Psoas muscle (tissue), 8 donors: ENCODE results near the gene HLTF. TPM values are rescaled to one million over a fixed set of nuclear protein-coding genes. Genes with fewer than 3 reads are reported as not detected.

Experiments used
- ATAC-seq, 4 donors: fragments of 200-7000 bp; cut with Tn5 transposase; one replicate each; pipeline ENCODE4 v1.9.1; 2020; ENCODE audit warnings: moderate library complexity in 3 of 4, mild to moderate bottlenecking in 2 of 4
- DNase-seq, 2 donors: peaks; one replicate each; pipeline ENCODE4 v3.0.0-alpha.2; 2020
- H3K27ac ChIP-seq: fragments of 200-600 bp; one replicate; pipeline ENCODE4 v1.8.0; 2022
- H3K27me3 ChIP-seq, 3 donors: fragments of 200-600 bp in 1 of 3; one replicate each; pipeline versions ENCODE4 v1.6.1 to v1.8.0; 2013 to 2022; ENCODE audit warnings: low read length in 2 of 3, mild to moderate bottlenecking in 2 of 3, moderate library complexity in 1 of 3; ENCODE audit not compliant: insufficient read depth in 3 of 3
- H3K36me3 ChIP-seq, 2 donors: fragments of 200-600 bp in 1 of 2; one replicate each; pipeline versions ENCODE4 v1.6.1 to v1.8.0; 2013 to 2022; ENCODE audit warnings: low read depth in 1 of 2, mild to moderate bottlenecking in 1 of 2, moderate library complexity in 1 of 2; ENCODE audit not compliant: insufficient read depth in 1 of 2
- H3K4me1 ChIP-seq: fragments of 200-600 bp; one replicate; pipeline ENCODE4 v1.8.0; 2022
- H3K4me3 ChIP-seq: fragments of 200-600 bp; one replicate; pipeline ENCODE4 v1.8.0; 2022; ENCODE audit warnings: mild to moderate bottlenecking
- H3K9me3 ChIP-seq: fragments of 200-600 bp; one replicate; pipeline ENCODE4 v1.8.0; 2022
- WGBS, 3 donors: extraction: QIAGEN DNeasy Blood & Tissue Kit; methylation state at CpG; one replicate each; pipeline versions ENCODE4 v1.1.6 to v1.1.7; 2013; 5-methylcytosine and 5-hydroxymethylcytosine counted together
- intact Hi-C, 2 donors: fragments of 100-400 bp; cut with DNase I; formaldehyde crosslinking; loops; one replicate each; pipeline versions ENCODE4 v1.11.0 to v1.14.2; 2022
- polyA plus RNA-seq, 3 donors: library from polyadenylated mRNA; stranded (reverse); fragments of 200-250 nt; gene quantifications; one replicate each; pipeline ENCODE4 v1.2.3, GENCODE V29; 2013
- total RNA-seq, 4 donors: library from RNA; stranded (reverse); fragmentation: NEBNext Ultra II Directional in 2 of 4; extraction: Animal tissue kit (Norgen Biotek cat#: 25700) in 2 of 4; gene quantifications; one replicate each; pipeline versions ENCODE4 v1.2.1 to v1.2.4, GENCODE V29; 2021 to 2023
- TF ChIP-seq, protein P1 (sequence below): fragments of 200-600 bp; IDR thresholded peaks from one replicate; pipeline ENCODE4 v1.8.0; 2022; ENCODE audit warnings: antibody characterized with exemption
- donor health status: healthy with polysubstance abuse.
- donor health status: DM: no; HTN: no; CAD: no; lungs with moderate emphysema.
- donor health status: Bipolar disorder and iron deficiency.
- donor health status: healthy.
- donor health status: DM: yes; HTN: yes; CAD: no.
- donor health status: DM: no; HTN: no; CAD: no.
- donor health status: DM: no; HTN: no; CAD: no.
- donor health status: DM: yes; HTN: yes; CAD: no.

The HLTF gene
- total and polyA plus RNA-seq, 7 donors: 2.8 to 10.1 (median 5.0) TPM

DNA sequence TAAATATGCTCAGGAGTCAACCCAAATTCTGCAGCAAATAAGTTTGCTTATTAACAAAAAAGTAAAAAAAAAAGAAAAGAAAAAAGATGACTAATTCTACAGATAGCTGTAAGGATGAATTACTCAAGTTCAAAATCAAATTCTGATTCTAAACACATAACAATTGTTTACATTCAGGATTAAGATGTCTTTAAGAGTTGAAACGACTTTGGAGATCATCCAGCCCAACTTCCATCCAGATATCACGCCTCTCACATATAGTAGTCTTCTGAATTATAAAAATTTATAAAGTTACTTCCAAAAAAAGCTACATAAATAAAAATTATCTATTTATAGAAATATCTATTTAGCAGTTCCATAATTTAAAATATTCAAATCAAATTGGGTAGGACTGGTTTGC is 55.2 kb downstream of the HLTF start:
- TF ChIP-seq, protein P1, sequence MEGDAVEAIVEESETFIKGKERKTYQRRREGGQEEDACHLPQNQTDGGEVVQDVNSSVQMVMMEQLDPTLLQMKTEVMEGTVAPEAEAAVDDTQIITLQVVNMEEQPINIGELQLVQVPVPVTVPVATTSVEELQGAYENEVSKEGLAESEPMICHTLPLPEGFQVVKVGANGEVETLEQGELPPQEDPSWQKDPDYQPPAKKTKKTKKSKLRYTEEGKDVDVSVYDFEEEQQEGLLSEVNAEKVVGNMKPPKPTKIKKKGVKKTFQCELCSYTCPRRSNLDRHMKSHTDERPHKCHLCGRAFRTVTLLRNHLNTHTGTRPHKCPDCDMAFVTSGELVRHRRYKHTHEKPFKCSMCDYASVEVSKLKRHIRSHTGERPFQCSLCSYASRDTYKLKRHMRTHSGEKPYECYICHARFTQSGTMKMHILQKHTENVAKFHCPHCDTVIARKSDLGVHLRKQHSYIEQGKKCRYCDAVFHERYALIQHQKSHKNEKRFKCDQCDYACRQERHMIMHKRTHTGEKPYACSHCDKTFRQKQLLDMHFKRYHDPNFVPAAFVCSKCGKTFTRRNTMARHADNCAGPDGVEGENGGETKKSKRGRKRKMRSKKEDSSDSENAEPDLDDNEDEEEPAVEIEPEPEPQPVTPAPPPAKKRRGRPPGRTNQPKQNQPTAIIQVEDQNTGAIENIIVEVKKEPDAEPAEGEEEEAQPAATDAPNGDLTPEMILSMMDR: no peak
- Histone ChIP-seq H3K4me1 (no peaks in the 10 kb centered on the region), H3K36me3 (peaks cover 0 to 44% of the 10 kb centered on the region in 2 donors), H3K9me3 (no peaks in the 10 kb centered on the region), H3K27me3 (no peaks in the 10 kb centered on the region), H3K4me3 (no peak overlapping the region), H3K27ac (no peak overlapping the region)
- no peak for DNase-seq
- WGBS, 3 donors: 91 to 97% (median 93%) methylated on average over 2 of the region's 2 CpGs
- intact Hi-C loops: no loop called here
- no peak for ATAC-seq

DNA sequence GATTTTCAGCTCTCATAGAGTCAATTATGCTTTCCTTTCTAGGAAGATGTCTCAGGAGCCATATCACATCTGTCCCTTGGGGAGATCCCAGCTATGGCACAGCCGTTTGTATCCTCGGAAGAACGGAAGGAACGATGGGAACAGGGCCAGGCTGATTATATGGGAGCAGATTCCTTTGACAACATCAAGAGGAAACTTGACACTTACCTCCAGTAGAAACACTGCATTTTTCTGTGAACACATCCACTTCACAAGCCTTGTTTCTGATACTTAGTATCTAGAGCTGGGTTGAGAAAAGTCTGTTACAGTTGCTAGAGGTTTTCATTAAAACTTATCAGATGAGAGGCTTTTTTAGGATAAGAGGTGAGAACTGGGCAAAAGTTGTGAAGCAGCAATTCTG is 59.6 kb downstream of the HLTF start:
- WGBS, 3 donors: 4 to 23% (median 10%) methylated on average over 4 of the region's 4 CpGs
- Histone ChIP-seq H3K4me3 (no peak overlapping the region), H3K4me1 (peaks cover 14% of the 10 kb centered on the region), H3K27ac (no peak overlapping the region), H3K36me3 (peaks cover 6 to 74% of the 10 kb centered on the region in 2 donors), H3K27me3 (no peaks in the 10 kb centered on the region), H3K9me3 (no peaks in the 10 kb centered on the region)
- intact Hi-C loops: no loop called here
- ATAC-seq: no peak
- TF ChIP-seq, protein P1: no peak
- no peak for DNase-seq

DNA sequence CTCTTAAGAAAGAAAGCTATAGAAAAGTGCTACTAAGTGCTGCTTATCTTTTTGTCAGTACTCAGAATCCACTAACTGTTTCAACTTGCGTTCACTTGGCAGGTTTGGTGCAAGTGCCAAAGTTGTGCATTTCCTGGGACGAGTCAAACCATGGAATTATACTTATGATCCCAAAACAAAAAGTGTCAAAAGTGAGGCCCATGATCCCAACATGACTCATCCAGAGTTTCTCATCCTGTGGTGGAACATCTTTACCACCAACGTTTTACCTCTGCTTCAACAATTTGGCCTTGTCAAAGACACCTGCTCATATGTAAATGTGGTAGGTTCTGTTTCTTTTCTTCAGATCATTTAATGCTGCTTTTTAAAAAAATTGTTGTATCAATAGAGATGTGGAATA is 62.4 kb downstream of the HLTF start:
- Histone ChIP-seq H3K27ac (peak overlapping the region; percentile 41), H3K9me3 (no peaks in the 10 kb centered on the region), H3K4me3 (no peak overlapping the region), H3K36me3 (peaks cover 6 to 80% of the 10 kb centered on the region in 2 donors), H3K27me3 (no peaks in the 10 kb centered on the region), H3K4me1 (peaks cover 39% of the 10 kb centered on the region)
- ATAC-seq: no peak
- 79 to 88% (median 83%) methylated on average over 3 of the region's 3 CpGs for WGBS, 3 donors
- intact Hi-C loops: loop anchor here in 1 of 2 donors (5.0 kb wide), 1 partner anchor 52 kb away; no protein-coding TSS in a partner anchor
- no peak for DNase-seq
- TF ChIP-seq, protein P1: no peak

DNA sequence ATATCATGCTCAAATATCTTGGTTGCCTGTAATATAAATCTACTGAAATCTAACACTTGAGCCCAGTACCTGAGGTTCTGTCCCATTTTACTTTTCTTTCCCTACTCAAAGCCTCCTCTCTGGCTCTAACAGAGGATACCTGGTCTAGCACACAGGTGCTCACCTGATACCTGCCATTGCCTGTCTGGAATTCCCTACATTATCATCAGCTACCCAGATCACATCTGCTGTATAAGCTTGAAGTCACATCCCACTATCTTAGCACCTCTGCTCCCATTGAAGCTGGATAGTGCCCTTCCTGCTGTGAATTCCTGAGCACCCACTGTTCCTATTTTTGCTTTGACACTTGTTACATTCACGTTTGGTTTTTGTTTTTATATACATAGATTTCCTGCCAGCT is 64.5 kb downstream of the HLTF start:
- intact Hi-C loops: loop anchor here in 1 of 2 donors (5.0 kb wide), 1 partner anchor 50 kb away; no protein-coding TSS in a partner anchor
- Histone ChIP-seq H3K4me1 (peaks cover 55% of the 10 kb centered on the region), H3K27ac (peak overlapping the region; percentile 41), H3K4me3 (no peak overlapping the region), H3K36me3 (peaks cover 6 to 59% of the 10 kb centered on the region in 2 donors), H3K27me3 (no peaks in the 10 kb centered on the region), H3K9me3 (no peaks in the 10 kb centered on the region)
- TF ChIP-seq, protein P1: no peak
- no peak for DNase-seq
- 5 to 32% (median 15%) methylated on average over 1 of the region's 1 CpG for WGBS, 3 donors
- no peak for ATAC-seq

DNA sequence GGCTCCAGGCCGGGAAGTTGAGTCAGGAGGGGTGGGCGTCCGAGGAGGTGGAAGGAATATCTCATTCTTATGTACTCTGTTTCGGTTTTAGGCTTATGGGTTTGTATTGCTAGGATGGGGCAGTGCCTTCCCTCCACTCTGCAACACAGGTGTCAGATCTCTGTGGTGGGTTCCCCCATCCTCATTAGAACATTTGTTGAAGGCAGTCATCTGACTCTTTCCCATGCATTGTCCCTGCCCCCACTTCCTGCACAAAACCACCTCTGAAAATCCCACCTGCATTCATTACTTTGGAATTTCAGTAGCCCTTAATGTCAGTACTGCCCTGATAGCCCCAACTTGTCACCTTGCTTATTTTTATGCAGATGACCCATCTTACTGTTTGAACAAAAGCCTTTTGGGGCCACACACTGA is 65.5 kb downstream of the HLTF start:
- H3K27me3 ChIP-seq: no peaks in the 10 kb centered on the region
- TF ChIP-seq, protein P1: no peak
- intact Hi-C loops: loop anchor here in 1 of 2 donors (5.0 kb wide), 1 partner anchor 49 kb away; no protein-coding TSS in a partner anchor
- peaks cover 65% of the 10 kb centered on the region for H3K4me1 ChIP-seq
- no peaks in the 10 kb centered on the region for H3K9me3 ChIP-seq
- 58 to 88% (median 59%) methylated on average over 4 of the region's 4 CpGs for WGBS, 3 donors
- peaks cover 6 to 49% of the 10 kb centered on the region in 2 donors for H3K36me3 ChIP-seq
- DNase-seq: no peak
- ATAC-seq: no peak
- H3K27ac ChIP-seq: peak overlapping the region; percentile 92
- no peak overlapping the region for H3K4me3 ChIP-seq
